Activated CD4-positive, alpha-beta T cell treated with anti-CD3 and anti-CD28 coated beads, Interleukin-2, amount 10 ng/mL, durations not matched to agents 24 days and 14 days (primary cell): ENCODE results near the gene USP2. TPM values are rescaled to one million over a fixed set of nuclear protein-coding genes. Genes with fewer than 3 reads are reported as not detected.

ENCODE experiments used
- DNase-seq: peaks from one replicate; pipeline ENCODE4 v3.0.0; 2022
- H3K27ac Mint-ChIP-seq: one replicate; pipeline ENCODE4 v1.8.0; 2022; ENCODE audit warnings: mild to moderate bottlenecking, mixed read lengths
- H3K27me3 Mint-ChIP-seq: one replicate; pipeline ENCODE4 v1.8.0; 2022; ENCODE audit warnings: mixed read lengths
- H3K36me3 Mint-ChIP-seq: one replicate; pipeline ENCODE4 v1.8.0; 2022; ENCODE audit warnings: low read depth, mild to moderate bottlenecking, mixed read lengths
- H3K4me1 Mint-ChIP-seq: one replicate; pipeline ENCODE4 v1.8.0; 2021; ENCODE audit warnings: mixed read lengths
- H3K4me3 Mint-ChIP-seq: one replicate; pipeline ENCODE4 v1.8.0; 2022; ENCODE audit warnings: mild to moderate bottlenecking, moderate library complexity, mixed read lengths
- H3K9me3 Mint-ChIP-seq: one replicate; pipeline ENCODE4 v1.8.0; 2021; ENCODE audit warnings: mixed read lengths
- intact Hi-C: fragments of 100-400 bp; cut with micrococcal nuclease; formaldehyde crosslinking; loops from one replicate; pipeline ENCODE4 v1.15.1; 2023
- total RNA-seq: library from RNA; stranded (reverse); gene quantifications from 2 replicates; pipeline ENCODE4 v1.2.3, GENCODE V29; 2022

USP2 gene
- total RNA-seq, 1 donor from 2014 or later = 0.35 TPM

DNA sequence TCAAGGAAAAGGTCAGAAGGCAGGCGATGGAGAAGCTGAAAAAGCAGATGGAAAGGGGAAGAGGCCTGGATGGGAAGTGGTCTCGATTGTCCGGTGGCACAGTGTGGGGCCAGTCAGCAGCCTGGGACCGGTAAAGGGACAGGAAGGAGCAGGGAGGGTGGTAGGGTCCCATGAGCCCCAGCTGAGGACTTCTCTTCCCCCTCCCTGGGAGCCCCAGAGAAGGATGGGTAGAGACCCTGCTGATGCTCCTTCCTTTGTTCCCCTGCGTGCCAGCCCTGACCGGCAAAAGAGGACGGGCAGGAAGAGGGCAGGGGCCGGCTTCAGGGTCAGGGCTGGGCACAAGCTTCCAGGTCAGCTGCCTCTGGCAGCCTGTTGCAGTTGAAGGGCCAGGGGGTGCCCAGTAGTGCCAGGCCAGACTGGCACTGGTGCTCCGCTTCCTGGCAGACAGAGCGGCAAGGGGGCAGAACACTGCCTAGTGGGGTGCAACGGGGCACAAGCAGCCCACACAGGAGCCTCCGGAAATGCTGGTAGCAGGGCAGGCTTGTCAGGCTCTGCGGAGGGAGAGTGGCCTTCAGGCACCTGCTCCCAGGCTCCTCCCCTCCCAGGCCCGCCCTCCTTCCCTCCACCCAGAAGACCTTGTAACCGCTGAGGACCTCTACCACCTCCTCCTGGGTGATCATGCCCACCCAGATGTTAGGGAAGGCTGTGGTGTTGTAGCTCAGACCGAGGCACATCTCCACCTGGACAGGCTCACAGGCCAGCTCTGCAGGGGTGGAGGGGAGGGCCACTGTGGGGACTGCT is 40.1 kb downstream of the USP2 start:
- no peak for DNase-seq
- Mint-ChIP-seq H3K36me3 (peaks cover 11% of the 10 kb centered on the region), H3K27me3 (peaks cover 46% of the 10 kb centered on the region), H3K4me1 (peaks cover 14% of the 10 kb centered on the region), H3K27ac (no peak overlapping the region), H3K9me3 (no peaks in the 10 kb centered on the region), H3K4me3 (no peak overlapping the region)
- intact Hi-C loops = no loop called here

- no peak within 1 kb of the TSS for H3K4me3 Mint-ChIP-seq
- peaks cover 22% of the 10 kb centered on the region for H3K4me1 Mint-ChIP-seq
- H3K36me3 Mint-ChIP-seq = peaks cover 15% of the 10 kb centered on the region
- DNase-seq = no peak
- intact Hi-C loops = no loop called here
- peaks cover 46% of the 10 kb centered on the region for H3K27me3 Mint-ChIP-seq
- H3K27ac Mint-ChIP-seq = no peak within 1 kb of the TSS
- no peaks in the 10 kb centered on the region for H3K9me3 Mint-ChIP-seq
Measured at GRCh38 chr11:119340335-119341221, 40.9 kb downstream of the USP2 start, which contains the start of gene C1QTNF5. Gene C1QTNF5, minus strand, starts transcription at chr11:119340883. Its CDS starts 486 bp downstream, at chr11:119340397.

GRCh38 chr11:119339589-119340334 is 41.7 kb downstream of the USP2 start:
- Mint-ChIP-seq H3K9me3 (no peaks in the 10 kb centered on the region), H3K4me3 (peak overlapping the region; percentile 65), H3K27me3 (peaks cover 41% of the 10 kb centered on the region), H3K4me1 (peaks cover 24% of the 10 kb centered on the region), H3K36me3 (peaks cover 15% of the 10 kb centered on the region), H3K27ac (no peak overlapping the region)
- DNase-seq = peak; percentile 87
- intact Hi-C loops = loop anchor here (5.0 kb wide), 1 partner anchor 427 kb away; no protein-coding TSS in a partner anchor

DNA sequence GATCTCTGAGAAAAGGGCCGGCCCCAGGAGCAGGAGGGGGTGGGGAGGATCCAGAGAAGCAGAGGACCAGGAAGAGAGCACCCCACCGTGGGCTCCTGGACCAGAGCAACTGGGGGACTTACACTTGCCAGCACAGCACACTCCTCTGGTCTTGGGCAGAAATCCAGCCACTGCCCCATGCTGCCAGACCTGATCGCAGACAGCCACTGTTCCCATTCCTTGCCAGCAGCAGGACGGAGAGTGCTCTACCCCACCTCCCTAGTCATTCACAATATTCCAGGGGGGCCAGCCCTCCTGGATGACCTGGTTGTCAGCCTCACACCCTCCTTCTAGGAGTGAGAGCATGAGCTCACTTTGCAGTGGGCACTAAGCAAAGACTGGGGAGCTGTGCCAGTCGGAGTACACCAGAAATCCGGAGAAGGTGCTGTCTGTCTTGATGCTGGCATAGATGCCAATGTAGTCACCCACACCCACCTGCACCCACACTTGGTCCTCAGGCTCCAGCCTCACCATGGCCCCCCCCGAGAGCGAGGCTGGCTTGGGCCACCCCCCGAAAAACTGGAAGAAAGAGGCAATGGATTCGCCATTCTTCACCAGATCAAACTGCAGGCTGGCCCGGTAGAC is 42.4 kb downstream of the USP2 start:
- Mint-ChIP-seq H3K27me3 (peaks cover 40% of the 10 kb centered on the region), H3K4me3 (peak overlapping the region; percentile 65), H3K9me3 (no peaks in the 10 kb centered on the region), H3K4me1 (peaks cover 26% of the 10 kb centered on the region), H3K36me3 (peaks cover 17% of the 10 kb centered on the region), H3K27ac (no peak overlapping the region)
- intact Hi-C loops = loop anchor here (1.0 to 5.0 kb wide), 3 partner anchors 18 to 427 kb away; partner anchors contain the start of gene CBL
- no peak for DNase-seq

DNA sequence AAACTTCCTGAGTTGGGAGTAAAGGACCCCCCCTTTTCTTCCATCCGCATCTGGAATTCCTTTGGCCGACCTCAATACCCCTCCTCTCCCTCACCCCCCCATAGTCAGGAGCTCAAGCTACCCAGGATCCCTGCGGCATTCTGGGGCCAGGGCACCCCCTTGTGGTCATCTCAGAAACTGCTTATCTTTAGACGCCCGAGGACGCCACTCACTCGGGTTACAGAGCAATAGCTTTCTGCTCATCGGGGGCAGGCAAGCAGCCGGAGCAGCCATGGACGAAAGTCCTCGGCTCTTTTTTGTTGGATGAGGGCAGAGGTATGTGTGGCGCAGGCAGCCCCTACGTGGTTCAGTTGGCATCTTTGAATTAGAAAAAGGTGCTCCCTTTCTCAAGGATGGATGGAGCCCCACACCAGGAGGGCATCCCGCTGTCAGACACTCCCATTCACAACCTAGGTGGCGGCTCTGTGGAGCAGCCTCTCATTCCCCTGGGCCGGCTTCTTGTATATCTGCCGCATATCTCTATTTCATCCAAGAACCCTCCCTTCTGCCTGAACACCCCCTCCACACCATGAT is 43.1 kb downstream of the USP2 start:
- peak; percentile 92 for DNase-seq
- H3K4me1 Mint-ChIP-seq = peaks cover 31% of the 10 kb centered on the region
- intact Hi-C loops = loop anchor here (1.0 to 5.0 kb wide), 3 partner anchors 17 to 426 kb away; partner anchors contain the start of gene CBL
- peak overlapping the region; percentile 41 for H3K4me3 Mint-ChIP-seq
- peaks cover 37% of the 10 kb centered on the region for H3K27me3 Mint-ChIP-seq
- peaks cover 17% of the 10 kb centered on the region for H3K36me3 Mint-ChIP-seq
- no peaks in the 10 kb centered on the region for H3K9me3 Mint-ChIP-seq
- no peak overlapping the region for H3K27ac Mint-ChIP-seq

DNA sequence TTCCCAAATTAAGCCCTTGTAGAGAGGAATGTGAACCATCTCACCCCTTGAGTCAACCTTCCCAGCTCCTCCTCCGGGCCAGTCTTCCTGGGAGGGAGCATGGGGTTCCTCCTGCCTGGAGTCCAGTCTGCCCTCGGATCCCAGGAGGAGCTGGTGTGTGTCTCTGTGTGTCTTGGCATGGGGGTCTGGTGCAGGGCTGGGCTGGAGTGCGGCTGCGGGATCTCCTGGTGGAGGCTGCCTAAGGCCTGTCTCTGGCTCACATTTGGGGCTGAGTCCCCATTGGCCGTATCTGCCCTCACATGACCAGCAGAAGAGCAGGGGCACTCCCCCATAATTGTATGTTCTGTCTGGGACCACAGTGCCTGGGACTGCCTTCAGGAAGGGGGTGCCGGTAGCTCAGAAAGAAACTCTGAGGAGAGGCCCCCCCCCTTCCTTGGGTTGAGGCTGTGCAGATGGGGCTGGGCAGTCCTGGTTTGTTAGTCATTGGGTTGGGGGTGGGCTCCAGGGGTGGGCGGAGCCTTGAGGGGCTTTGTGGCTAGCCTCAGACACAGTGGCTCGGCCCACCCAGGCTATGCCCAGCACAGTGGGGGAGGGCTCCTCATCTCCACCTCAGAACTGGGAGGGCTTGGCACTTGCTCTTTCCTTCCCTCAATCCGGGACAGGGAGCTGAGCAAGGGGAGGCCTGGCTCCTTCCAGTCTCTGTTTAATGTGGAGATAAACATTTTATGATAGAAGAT is 43.7 kb downstream of the USP2 start:
- Mint-ChIP-seq H3K27ac (no peak overlapping the region), H3K4me1 (peaks cover 34% of the 10 kb centered on the region), H3K27me3 (peaks cover 30% of the 10 kb centered on the region), H3K4me3 (no peak overlapping the region), H3K36me3 (peaks cover 17% of the 10 kb centered on the region), H3K9me3 (no peaks in the 10 kb centered on the region)
- intact Hi-C loops = loop anchor here (1.0 to 5.0 kb wide), 3 partner anchors 16 to 425 kb away; partner anchors contain the start of gene CBL
- DNase-seq = no peak

DNA sequence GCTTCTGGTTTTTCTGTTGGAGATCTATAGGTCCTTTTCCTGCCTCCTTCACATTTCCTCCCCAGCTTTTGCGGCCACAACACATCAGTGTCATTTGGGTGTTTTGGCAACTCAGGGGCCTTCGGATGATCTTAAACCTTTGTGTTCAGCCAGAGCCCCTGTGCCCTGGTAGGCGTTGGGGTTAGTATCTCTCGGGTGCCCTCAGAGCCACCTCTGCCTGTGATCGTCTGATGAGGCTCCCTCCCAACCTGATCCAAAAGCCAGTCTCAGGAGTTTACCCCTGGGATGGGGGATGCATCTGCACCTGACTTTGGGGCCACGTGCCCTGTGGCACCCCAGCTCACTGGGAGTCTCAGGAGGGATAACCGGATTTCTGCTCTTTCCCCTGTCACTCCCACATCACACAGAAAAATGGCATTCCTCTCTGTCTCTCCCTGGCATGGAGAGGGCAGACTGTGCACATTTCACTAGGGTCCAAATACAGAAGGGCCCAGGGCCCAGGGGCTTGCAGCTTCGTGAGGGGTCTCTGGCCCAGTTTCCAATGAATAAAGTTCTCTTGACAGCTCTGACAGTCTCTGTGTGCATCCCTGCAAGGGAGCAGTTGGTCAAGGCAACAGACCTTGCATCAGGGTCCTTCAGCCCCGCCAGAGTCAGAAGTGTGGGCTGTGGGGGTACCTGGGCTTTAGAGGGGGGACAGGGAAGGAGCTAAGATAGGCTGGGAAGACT is 44.6 kb downstream of the USP2 start:
- no peak for DNase-seq
- Mint-ChIP-seq H3K36me3 (peaks cover 17% of the 10 kb centered on the region), H3K27ac (no peak overlapping the region), H3K4me1 (peaks cover 35% of the 10 kb centered on the region), H3K4me3 (peak overlapping the region; percentile 74), H3K27me3 (peaks cover 24% of the 10 kb centered on the region), H3K9me3 (no peaks in the 10 kb centered on the region)
- intact Hi-C loops = loop anchor here (5.0 kb wide), 1 partner anchor 425 kb away; no protein-coding TSS in a partner anchor

DNA sequence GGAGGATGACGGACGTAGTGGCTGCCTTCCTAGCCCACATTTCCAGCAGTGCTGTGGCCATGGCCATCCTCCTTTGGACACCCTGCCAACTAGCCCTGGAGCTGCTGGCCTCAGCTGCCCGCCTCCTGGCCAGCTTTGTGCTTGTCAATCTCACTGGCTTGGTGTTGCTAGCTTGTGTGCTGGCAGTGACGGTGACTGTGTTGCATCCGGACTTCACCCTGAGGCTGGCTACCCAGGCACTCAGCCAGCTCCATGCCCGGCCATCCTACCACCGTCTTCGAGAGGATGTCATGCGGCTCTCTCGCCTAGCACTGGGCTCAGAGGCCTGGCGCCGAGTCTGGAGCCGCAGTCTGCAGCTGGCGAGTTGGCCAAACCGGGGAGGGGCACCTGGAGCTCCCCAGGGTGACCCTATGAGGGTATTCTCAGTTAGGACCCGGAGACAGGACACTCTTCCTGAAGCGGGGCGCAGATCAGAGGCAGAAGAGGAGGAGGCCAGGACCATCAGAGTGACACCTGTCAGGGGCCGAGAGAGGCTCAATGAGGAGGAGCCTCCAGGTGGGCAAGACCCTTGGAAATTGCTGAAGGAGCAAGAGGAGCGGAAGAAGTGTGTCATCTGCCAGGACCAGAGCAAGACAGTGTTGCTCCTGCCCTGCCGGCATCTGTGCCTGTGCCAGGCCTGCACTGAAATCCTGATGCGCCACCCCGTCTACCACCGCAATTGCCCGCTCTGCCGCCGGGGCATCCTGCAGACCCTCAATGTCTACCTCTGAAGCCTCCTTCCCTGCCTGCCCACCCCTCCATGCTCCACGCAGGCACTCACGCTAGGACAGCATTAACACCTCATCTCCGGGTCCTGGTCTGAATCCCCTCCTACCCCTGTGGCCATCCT is 45.6 kb downstream of the USP2 start:
- H3K4me1 Mint-ChIP-seq = peaks cover 35% of the 10 kb centered on the region
- H3K27ac Mint-ChIP-seq = peak overlapping the region; percentile 62
- no peak for DNase-seq
- H3K9me3 Mint-ChIP-seq = no peaks in the 10 kb centered on the region
- H3K36me3 Mint-ChIP-seq = peaks cover 17% of the 10 kb centered on the region
- peak overlapping the region; percentile 95 for H3K4me3 Mint-ChIP-seq
- intact Hi-C loops = loop anchor here (5.0 kb wide), 1 partner anchor 424 kb away; no protein-coding TSS in a partner anchor
- peaks cover 17% of the 10 kb centered on the region for H3K27me3 Mint-ChIP-seq

GRCh38 chr11:119335091-119335654 is 46.3 kb downstream of the USP2 start:
- no peak for DNase-seq
- Mint-ChIP-seq H3K4me1 (peaks cover 35% of the 10 kb centered on the region), H3K36me3 (peaks cover 17% of the 10 kb centered on the region), H3K27ac (peak overlapping the region; percentile 99), H3K9me3 (no peaks in the 10 kb centered on the region), H3K27me3 (peaks cover 21% of the 10 kb centered on the region), H3K4me3 (peak overlapping the region; percentile 95)
- intact Hi-C loops = loop anchor here (5.0 kb wide), 1 partner anchor 423 kb away; no protein-coding TSS in a partner anchor

- peaks cover 23% of the 10 kb centered on the region for H3K27me3 Mint-ChIP-seq
- peak within 1 kb of the TSS; percentile 99 for H3K27ac Mint-ChIP-seq
- H3K9me3 Mint-ChIP-seq = no peaks in the 10 kb centered on the region
- peaks cover 17% of the 10 kb centered on the region for H3K36me3 Mint-ChIP-seq
- DNase-seq = peak; percentile 99
- intact Hi-C loops = loop anchor here (1.0 kb wide), 2 partner anchors 11 to 128 kb away; partner anchors contain the start of gene CBL
- peak within 1 kb of the TSS; percentile 95 for H3K4me3 Mint-ChIP-seq
- peaks cover 34% of the 10 kb centered on the region for H3K4me1 Mint-ChIP-seq
Measured at GRCh38 chr11:119334174-119334930, 47.1 kb downstream of the USP2 start, which contains the start of gene RNF26. Gene RNF26, plus strand, starts transcription at chr11:119334527. Its CDS starts 596 bp downstream, at chr11:119335123.
